ENCODE measurements around the gene ATP8B4. TPM values are rescaled to one million over a fixed set of nuclear protein-coding genes. Genes with fewer than 3 reads are reported as not detected.
A peak's percentile ranks its signal among the peaks of the same experiment; 100 is the strongest.

The ATP8B4 gene
- total RNA-seq, 1 donor from 2014 or later, result 9.0 TPM

DNA sequence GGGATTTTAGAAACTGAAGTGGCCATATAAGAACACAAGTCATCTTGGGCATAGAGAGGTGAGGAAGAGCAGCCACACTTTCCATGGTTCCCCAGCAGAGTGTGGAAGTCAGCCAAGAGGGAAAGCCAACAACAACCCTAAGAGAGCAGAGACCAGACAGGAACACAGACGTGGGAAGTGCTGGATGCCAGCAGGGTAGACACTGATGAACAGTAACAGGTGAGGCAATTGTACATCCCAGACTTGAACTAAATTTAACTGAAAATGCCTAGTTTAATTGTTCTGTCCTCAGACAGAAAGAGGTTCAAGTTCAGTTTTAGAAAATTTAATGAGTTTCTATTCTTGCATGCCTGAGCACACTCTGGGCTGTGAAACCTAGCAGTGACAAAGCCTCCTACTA is 212.1 kb downstream of the ATP8B4 start:
- H3K27ac ChIP-seq, result no peak overlapping the region
- H3K9me3 ChIP-seq, result peaks cover 8% of the 10 kb centered on the region
- no peaks in the 10 kb centered on the region for H3K27me3 ChIP-seq (ENCODE audit: low read depth)
- H3K4me1 ChIP-seq, result no peaks in the 10 kb centered on the region
- H3K36me3 ChIP-seq, result no peaks in the 10 kb centered on the region
- ATAC-seq (no peak), DNase-seq (no peak)
- intact Hi-C loops (cut with DNase I), result no loop called here
- H3K4me3 ChIP-seq, result no peak overlapping the region
- TF ChIP-seq, protein P1, sequence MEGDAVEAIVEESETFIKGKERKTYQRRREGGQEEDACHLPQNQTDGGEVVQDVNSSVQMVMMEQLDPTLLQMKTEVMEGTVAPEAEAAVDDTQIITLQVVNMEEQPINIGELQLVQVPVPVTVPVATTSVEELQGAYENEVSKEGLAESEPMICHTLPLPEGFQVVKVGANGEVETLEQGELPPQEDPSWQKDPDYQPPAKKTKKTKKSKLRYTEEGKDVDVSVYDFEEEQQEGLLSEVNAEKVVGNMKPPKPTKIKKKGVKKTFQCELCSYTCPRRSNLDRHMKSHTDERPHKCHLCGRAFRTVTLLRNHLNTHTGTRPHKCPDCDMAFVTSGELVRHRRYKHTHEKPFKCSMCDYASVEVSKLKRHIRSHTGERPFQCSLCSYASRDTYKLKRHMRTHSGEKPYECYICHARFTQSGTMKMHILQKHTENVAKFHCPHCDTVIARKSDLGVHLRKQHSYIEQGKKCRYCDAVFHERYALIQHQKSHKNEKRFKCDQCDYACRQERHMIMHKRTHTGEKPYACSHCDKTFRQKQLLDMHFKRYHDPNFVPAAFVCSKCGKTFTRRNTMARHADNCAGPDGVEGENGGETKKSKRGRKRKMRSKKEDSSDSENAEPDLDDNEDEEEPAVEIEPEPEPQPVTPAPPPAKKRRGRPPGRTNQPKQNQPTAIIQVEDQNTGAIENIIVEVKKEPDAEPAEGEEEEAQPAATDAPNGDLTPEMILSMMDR (IDR thresholded peaks at IDR 0.05), result no peak

DNA sequence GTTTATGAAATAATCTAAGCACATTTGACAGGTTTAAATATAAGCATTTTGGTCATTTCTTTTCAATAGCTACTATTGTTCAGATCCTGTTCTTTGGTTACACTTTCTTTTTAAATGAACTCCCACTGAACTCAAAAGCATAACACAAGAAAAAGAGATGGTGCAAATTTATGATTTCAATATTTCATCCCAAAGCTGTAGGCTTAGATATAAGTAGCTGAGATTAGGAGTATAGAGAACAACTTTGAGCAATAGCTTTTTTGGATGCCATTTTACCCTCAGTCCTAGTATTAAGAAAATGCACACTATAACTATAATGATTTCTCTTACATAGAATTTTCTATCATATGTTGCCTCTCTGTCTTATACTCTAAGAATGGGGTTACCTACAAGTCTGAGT is 213.8 kb downstream of the ATP8B4 start:
- Histone ChIP-seq H3K27me3 (ENCODE audit: low read depth) (no peaks in the 10 kb centered on the region), H3K36me3 (no peaks in the 10 kb centered on the region), H3K4me3 (no peak overlapping the region), H3K27ac (no peak overlapping the region), H3K9me3 (peaks cover 2% of the 10 kb centered on the region), H3K4me1 (no peaks in the 10 kb centered on the region)
- ATAC-seq (no peak), DNase-seq (no peak)
- TF ChIP-seq, protein P1 (IDR thresholded peaks at IDR 0.05), result no peak
- intact Hi-C loops (cut with DNase I), result no loop called here

DNA sequence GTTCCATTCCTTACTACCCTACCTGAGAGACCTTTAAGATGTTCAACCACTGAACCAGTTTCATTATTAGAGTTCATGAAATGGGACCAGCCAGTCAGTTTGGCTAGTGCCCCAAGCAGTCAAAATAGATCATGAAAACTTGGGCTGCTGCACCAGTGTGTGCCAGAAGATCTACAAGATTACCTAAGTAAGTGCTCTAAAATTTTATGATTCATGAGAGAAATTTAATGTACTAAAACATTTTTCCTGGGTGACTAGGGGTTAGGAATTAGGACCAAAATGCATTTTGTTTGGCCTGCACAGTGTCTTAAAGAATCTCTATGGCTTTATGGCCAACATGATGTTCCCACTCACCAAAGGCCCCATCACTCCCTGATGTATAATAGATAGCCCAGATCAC is 214.7 kb downstream of the ATP8B4 start:
- TF ChIP-seq, protein P1 (IDR thresholded peaks at IDR 0.05), result no peak
- Histone ChIP-seq H3K27me3 (ENCODE audit: low read depth) (no peaks in the 10 kb centered on the region), H3K4me1 (no peaks in the 10 kb centered on the region), H3K9me3 (no peaks in the 10 kb centered on the region), H3K36me3 (no peaks in the 10 kb centered on the region), H3K27ac (no peak overlapping the region), H3K4me3 (no peak overlapping the region)
- intact Hi-C loops (cut with DNase I), result no loop called here
- DNase-seq (no peak), ATAC-seq (no peak)

DNA sequence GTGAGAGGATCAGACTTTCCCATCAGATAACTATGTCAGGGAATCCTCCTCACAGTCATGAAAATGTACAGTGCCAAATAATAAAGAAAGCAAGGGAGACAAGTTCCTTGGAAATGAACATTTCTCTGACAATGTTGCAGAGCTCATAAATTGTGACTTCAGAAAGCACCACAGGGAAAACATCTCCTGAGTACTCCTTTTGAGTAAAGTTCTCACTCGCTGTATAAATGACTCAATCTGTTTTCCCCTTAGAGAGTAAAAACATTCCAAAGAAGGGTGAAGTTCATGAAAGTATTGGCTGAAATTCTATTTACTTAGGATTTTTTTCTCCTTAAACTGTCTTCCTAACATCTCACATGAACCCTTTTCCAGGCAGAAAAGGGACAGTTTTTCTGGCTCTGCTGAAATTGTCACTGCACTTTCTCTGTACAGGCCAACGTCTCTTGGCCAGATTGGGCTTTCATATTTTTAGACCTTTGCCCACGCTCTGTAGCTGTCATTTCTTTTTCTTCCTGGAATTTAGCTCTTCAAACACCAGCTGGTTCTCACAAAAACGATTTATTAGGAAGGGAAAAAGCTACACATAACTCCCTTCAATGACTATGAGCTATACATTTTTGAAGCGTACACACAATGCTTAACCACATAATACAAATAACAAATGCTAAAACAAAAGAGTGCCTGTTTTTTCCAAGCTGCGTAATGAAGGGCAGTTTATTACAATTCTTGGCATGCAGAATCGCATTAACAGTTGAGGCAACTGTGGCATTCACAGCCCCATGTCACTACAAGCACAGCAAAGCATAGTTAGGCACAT is 216.1 kb downstream of the ATP8B4 start:
- no peak overlapping the region for H3K4me3 ChIP-seq

DNA sequence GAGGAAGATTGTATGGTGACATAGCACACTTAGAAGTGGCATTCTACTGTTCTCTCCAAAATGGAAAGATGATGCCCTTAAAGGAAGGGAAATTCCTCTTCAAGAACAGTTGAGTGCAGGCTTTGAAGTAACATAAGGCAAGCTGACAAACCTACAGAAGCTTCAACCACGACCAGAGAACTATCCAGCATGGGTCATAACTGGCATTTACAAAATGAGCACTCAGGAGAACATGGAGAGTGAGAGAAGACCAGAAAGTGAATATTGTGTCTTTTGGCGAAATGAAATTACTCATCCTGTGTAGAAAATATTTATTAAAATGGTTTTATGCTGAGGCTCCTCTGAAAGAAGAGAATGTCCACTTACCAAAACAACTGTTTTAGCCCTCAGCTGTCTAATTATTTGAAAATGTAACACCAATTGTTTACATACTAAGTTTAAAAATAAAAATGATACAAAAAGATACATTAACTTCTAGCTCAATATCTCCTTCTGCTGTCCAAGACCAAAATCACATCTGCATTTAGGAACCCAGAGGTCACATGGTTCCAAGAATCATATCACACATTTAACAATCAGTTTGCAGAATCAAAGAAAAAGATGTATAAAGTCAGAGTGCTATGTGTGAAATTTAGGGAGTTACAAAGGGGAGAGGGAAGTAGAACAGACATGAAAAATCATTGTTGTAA is 216.9 kb downstream of the ATP8B4 start:
- peak overlapping the region; percentile 50 for H3K27ac ChIP-seq
- intact Hi-C loops (cut with DNase I), result no loop called here
- DNase-seq (no peak), ATAC-seq (no peak)
- TF ChIP-seq, protein P1 (IDR thresholded peaks at IDR 0.05), result no peak
- no peaks in the 10 kb centered on the region for H3K27me3 ChIP-seq (ENCODE audit: low read depth)
- H3K9me3 ChIP-seq, result no peaks in the 10 kb centered on the region
- H3K4me1 ChIP-seq, result no peaks in the 10 kb centered on the region
- H3K4me3 ChIP-seq, result no peak overlapping the region
- H3K36me3 ChIP-seq, result no peaks in the 10 kb centered on the region

More for the DNA sequence above, 216.1 kb downstream of the ATP8B4 start:
- intact Hi-C loops (cut with DNase I), result no loop called here
- H3K27ac ChIP-seq, result peak overlapping the region; percentile 46
- TF ChIP-seq, protein P1 (IDR thresholded peaks at IDR 0.05), result no peak
- H3K36me3 ChIP-seq, result no peaks in the 10 kb centered on the region
- no peaks in the 10 kb centered on the region for H3K9me3 ChIP-seq
- DNase-seq (no peak), ATAC-seq (peak in 1 of 2 donors; percentile 14)
- H3K4me1 ChIP-seq, result no peaks in the 10 kb centered on the region
- no peaks in the 10 kb centered on the region for H3K27me3 ChIP-seq (ENCODE audit: low read depth)

All from lower lobe of right lung (tissue), 2 donors.